ENCODE results near the gene FAM216A.
"Not testable (repeated sequence)": the region's sequence is repeated elsewhere in the genome, so short reads cannot be mapped to it uniquely, and the experiment has no call there.

FAM216A gene

GRCh38 chr12:110520876-110521712 is 52.4 kb downstream of the FAM216A start:
- not testable (repeated sequence) for H3K4me3 Mint-ChIP-seq, H3K9me3 Mint-ChIP-seq, H3K27me3 Mint-ChIP-seq, H3K4me1 Mint-ChIP-seq, H3K27ac Mint-ChIP-seq, H3K36me3 Mint-ChIP-seq

GRCh38 chr12:110528277-110528839 is 59.7 kb downstream of the FAM216A start:
- Mint-ChIP-seq H3K27ac (peak overlapping the region; percentile 32), H3K36me3 (peaks cover 13% of the 10 kb centered on the region), H3K4me1 (peaks cover 22% of the 10 kb centered on the region)

GRCh38 chr12:110530511-110530910 is 61.9 kb downstream of the FAM216A start:
- peaks cover 16% of the 10 kb centered on the region for H3K36me3 Mint-ChIP-seq

More at GRCh38 chr12:110528277-110528839, 59.7 kb downstream of the FAM216A start:
- H3K4me3 Mint-ChIP-seq = no peak overlapping the region
- H3K9me3 Mint-ChIP-seq = no peaks in the 10 kb centered on the region
- no peaks in the 10 kb centered on the region for H3K27me3 Mint-ChIP-seq

GRCh38 chr12:110531741-110532333 is 63.2 kb downstream of the FAM216A start:
- Mint-ChIP-seq H3K4me3 (peak overlapping the region; percentile 72), H3K9me3 (no peaks in the 10 kb centered on the region), H3K27ac (peak overlapping the region; percentile 93), H3K4me1 (peaks cover 32% of the 10 kb centered on the region), H3K36me3 (peaks cover 21% of the 10 kb centered on the region), H3K27me3 (no peaks in the 10 kb centered on the region)

More at GRCh38 chr12:110530511-110530910, 61.9 kb downstream of the FAM216A start:
- no peaks in the 10 kb centered on the region for H3K27me3 Mint-ChIP-seq
- no peak overlapping the region for H3K4me3 Mint-ChIP-seq
- no peak overlapping the region for H3K27ac Mint-ChIP-seq
- no peaks in the 10 kb centered on the region for H3K9me3 Mint-ChIP-seq
- peaks cover 32% of the 10 kb centered on the region for H3K4me1 Mint-ChIP-seq

- H3K36me3 Mint-ChIP-seq = peaks cover 21% of the 10 kb centered on the region
- no peaks in the 10 kb centered on the region for H3K27me3 Mint-ChIP-seq
- peak overlapping the region; percentile 17 for H3K27ac Mint-ChIP-seq
- H3K4me1 Mint-ChIP-seq = peaks cover 32% of the 10 kb centered on the region
- H3K9me3 Mint-ChIP-seq = no peaks in the 10 kb centered on the region
- peak overlapping the region; percentile 9 for H3K4me3 Mint-ChIP-seq
These were observed 64.0 kb downstream of the FAM216A start for GRCh38 chr12:110532644-110533043.

GRCh38 chr12:110533607-110534006 is 65.0 kb downstream of the FAM216A start:
- Mint-ChIP-seq H3K9me3 (no peaks in the 10 kb centered on the region), H3K27ac (no peak overlapping the region)

GRCh38 chr12:110534811-110535210 is 66.2 kb downstream of the FAM216A start:
- H3K4me3 Mint-ChIP-seq = no peak overlapping the region
- peaks cover 28% of the 10 kb centered on the region for H3K4me1 Mint-ChIP-seq
- H3K27me3 Mint-ChIP-seq = no peaks in the 10 kb centered on the region
- H3K36me3 Mint-ChIP-seq = peaks cover 17% of the 10 kb centered on the region
- H3K27ac Mint-ChIP-seq = no peak overlapping the region
- H3K9me3 Mint-ChIP-seq = no peaks in the 10 kb centered on the region

More at GRCh38 chr12:110533607-110534006, 65.0 kb downstream of the FAM216A start:
- H3K36me3 Mint-ChIP-seq = peaks cover 20% of the 10 kb centered on the region
- no peak overlapping the region for H3K4me3 Mint-ChIP-seq
- H3K27me3 Mint-ChIP-seq = no peaks in the 10 kb centered on the region
- peaks cover 32% of the 10 kb centered on the region for H3K4me1 Mint-ChIP-seq

- Mint-ChIP-seq H3K4me3 (no peak overlapping the region), H3K9me3 (no peaks in the 10 kb centered on the region), H3K27ac (no peak overlapping the region), H3K27me3 (no peaks in the 10 kb centered on the region), H3K4me1 (peaks cover 20% of the 10 kb centered on the region), H3K36me3 (peaks cover 12% of the 10 kb centered on the region)
These were observed 68.4 kb downstream of the FAM216A start for GRCh38 chr12:110536834-110537604.

- Mint-ChIP-seq H3K4me3 (no peak overlapping the region), H3K36me3 (peaks cover 14% of the 10 kb centered on the region), H3K9me3 (no peaks in the 10 kb centered on the region), H3K27ac (no peak overlapping the region), H3K4me1 (peaks cover 15% of the 10 kb centered on the region), H3K27me3 (no peaks in the 10 kb centered on the region)
These were observed 69.2 kb downstream of the FAM216A start for GRCh38 chr12:110537605-110538409.

- H3K27ac Mint-ChIP-seq = peak overlapping the region; percentile 4
- H3K27me3 Mint-ChIP-seq = no peaks in the 10 kb centered on the region
- H3K4me1 Mint-ChIP-seq = peaks cover 19% of the 10 kb centered on the region
- no peak overlapping the region for H3K4me3 Mint-ChIP-seq
- H3K36me3 Mint-ChIP-seq = peaks cover 15% of the 10 kb centered on the region
- no peaks in the 10 kb centered on the region for H3K9me3 Mint-ChIP-seq
These were observed 70.4 kb downstream of the FAM216A start for GRCh38 chr12:110538869-110539622.

Measured in activated naive CD4-positive, alpha-beta T cell treated with anti-CD3 and anti-CD28 coated beads, Interleukin-2, amount 50 U/mL, for 24 hours (primary cell).